Stimulated activated naive B cell treated with anti-CD40 and anti-IgM and Interleukin-4, amounts not matched to agents 10 μg/mL and 1 μg/mL and 100 μg/mL, for 72 hours (primary cell): Measurements from ENCODE around the gene KLRC4.
A peak's percentile ranks its signal among the peaks of the same experiment; 100 is the strongest.
"Not testable (repeated sequence)": the region's sequence is repeated elsewhere in the genome, so short reads cannot be mapped to it uniquely, and the experiment has no call there.

ENCODE experiments used
- ATAC-seq, 2 donors: fragments of 150-1000 bp; cut with Tn5 transposase; replicated peaks; 2 replicates each; pipeline ENCODE4 v1.10.0; 2021; ENCODE audit warnings: moderate library complexity in 1 of 2
- DNase-seq: peaks from one replicate; pipeline ENCODE4 v3.0.0; 2021
- H3K27ac Mint-ChIP-seq: one replicate; pipeline ENCODE4 v1.8.0; 2022; ENCODE audit warnings: mild to moderate bottlenecking, mixed read lengths
- H3K27me3 Mint-ChIP-seq, 2 donors: one replicate each; pipeline ENCODE4 v1.8.0; 2022; ENCODE audit warnings: mixed read lengths in 2 of 2
- H3K36me3 Mint-ChIP-seq, 2 donors: one replicate each; pipeline ENCODE4 v1.8.0; 2022; ENCODE audit warnings: mixed read lengths in 2 of 2, mild to moderate bottlenecking in 1 of 2
- H3K4me1 Mint-ChIP-seq, 2 donors: one replicate each; pipeline ENCODE4 v1.8.0; 2022; ENCODE audit warnings: mixed read lengths in 2 of 2, mild to moderate bottlenecking in 1 of 2
- H3K4me3 Mint-ChIP-seq, 2 donors: one replicate each; pipeline ENCODE4 v1.8.0; 2022; ENCODE audit warnings: mild to moderate bottlenecking in 2 of 2, mixed read lengths in 2 of 2, moderate library complexity in 1 of 2
- H3K9me3 Mint-ChIP-seq, 2 donors: one replicate each; pipeline ENCODE4 v1.8.0; 2022; ENCODE audit warnings: mixed read lengths in 2 of 2, mild to moderate bottlenecking in 1 of 2

KLRC4 gene

DNA sequence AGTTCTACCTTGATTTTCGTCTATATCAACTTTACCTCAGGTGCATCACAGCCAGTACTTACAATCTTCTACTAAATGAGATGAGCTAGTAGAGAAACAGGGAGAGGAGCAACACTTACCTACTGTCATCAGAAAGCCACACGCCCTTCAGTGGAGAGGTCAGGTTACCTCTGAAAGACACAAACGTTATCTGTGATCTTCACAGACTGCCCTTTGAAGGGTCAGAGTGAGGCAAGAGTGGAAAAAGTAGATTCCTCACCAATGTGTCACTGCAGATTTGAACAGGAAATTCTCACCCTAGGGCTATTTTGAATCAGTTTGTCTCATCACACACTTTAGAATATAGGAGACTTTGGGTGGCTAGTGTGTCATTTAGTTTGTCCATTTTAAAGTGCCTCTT is 12.6 kb upstream of the KLRC4 start:
- H3K36me3 Mint-ChIP-seq, H3K4me3 Mint-ChIP-seq, H3K27ac Mint-ChIP-seq, ATAC-seq, DNase-seq, H3K27me3 Mint-ChIP-seq, H3K9me3 Mint-ChIP-seq, H3K4me1 Mint-ChIP-seq: not testable (repeated sequence)

DNA sequence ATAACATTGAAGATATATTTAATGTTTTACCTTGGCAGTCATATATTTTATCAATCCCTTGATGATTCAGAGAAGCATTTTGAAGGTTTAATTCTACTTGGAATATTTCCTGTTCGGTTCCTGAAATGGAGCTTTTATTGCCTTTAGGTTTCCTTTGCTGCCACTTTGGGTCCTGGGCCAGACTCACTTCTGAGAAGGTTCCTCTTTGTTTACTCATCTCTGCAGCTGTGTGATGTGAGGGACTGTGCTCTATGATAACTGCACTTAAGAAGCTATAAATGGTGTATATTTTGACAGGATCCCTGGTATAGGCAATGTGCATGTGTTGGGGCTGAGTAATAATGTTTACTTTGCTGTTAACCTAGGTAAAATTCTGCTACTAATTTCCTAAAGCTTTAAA is 10.8 kb upstream of the KLRC4 start, which contains the start of gene KLRC3:
Gene KLRC3 (minus strand): TSS at position 262 of the 400 bp plus-strand sequence. CDS start 45 bp downstream, at position 217.
- H3K27ac Mint-ChIP-seq, DNase-seq, H3K9me3 Mint-ChIP-seq, H3K4me3 Mint-ChIP-seq, H3K4me1 Mint-ChIP-seq, H3K36me3 Mint-ChIP-seq, H3K27me3 Mint-ChIP-seq: not testable (repeated sequence)
- peak in 1 of 2 donors; percentile 43 for ATAC-seq

DNA sequence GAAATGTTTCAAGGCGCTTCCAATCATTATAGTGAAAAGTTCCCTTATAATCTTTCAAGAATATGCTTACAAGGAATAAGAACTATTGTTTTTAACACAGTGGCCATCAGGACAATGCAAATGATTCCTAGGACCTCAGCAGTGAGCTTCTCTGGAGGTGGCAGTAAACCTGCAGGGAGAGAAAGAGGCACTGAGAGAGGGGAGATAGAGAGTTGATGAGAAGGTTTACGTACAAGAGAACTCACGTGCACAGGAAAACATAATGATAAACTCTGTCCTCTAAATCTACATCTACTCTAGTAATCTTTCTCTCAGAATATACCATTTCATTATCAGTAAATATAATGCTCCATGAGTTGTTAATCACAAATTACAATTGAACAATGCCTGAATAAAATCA is 715 bp downstream of the KLRC4 start:
- DNase-seq = no peak
- Mint-ChIP-seq H3K4me3 (no peak overlapping the region), H3K27ac (no peak overlapping the region)

DNA sequence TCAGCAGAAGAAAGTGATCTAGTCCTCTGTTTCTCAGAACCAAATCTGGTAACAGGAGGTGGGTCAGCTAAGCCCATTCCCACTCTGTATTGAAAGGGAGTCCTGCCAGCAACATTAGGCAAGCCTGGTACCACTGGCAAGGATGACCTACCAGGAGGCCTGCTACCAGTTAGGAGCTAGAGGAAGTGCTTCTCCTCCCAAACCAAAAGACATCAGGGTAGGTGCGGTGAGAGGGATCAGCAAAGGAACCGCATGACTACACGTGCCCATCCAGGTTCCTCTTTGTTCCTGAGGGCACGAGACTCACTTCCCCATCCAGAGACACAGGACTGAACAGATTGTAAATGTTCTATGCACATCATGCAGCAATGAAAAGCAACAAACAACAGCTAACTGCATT is 2.8 kb downstream of the KLRC4 start:
- DNase-seq = no peak
- H3K4me1 Mint-ChIP-seq = peaks cover 7 to 17% of the 10 kb centered on the region in 2 donors
- no peaks in the 10 kb centered on the region for H3K36me3 Mint-ChIP-seq
- peak; percentile 36 for ATAC-seq
- no peak overlapping the region for H3K4me3 Mint-ChIP-seq
- H3K9me3 Mint-ChIP-seq = no peaks in the 10 kb centered on the region
- H3K27me3 Mint-ChIP-seq = peaks cover 0 to 8% of the 10 kb centered on the region in 2 donors
- no peak overlapping the region for H3K27ac Mint-ChIP-seq

More for the DNA sequence above, 715 bp downstream of the KLRC4 start:
- Mint-ChIP-seq H3K9me3 (no peaks in the 10 kb centered on the region), H3K4me1 (peaks cover 7 to 17% of the 10 kb centered on the region in 2 donors), H3K27me3 (peaks cover 0 to 6% of the 10 kb centered on the region in 2 donors), H3K36me3 (no peaks in the 10 kb centered on the region)
- ATAC-seq = no peak

DNA sequence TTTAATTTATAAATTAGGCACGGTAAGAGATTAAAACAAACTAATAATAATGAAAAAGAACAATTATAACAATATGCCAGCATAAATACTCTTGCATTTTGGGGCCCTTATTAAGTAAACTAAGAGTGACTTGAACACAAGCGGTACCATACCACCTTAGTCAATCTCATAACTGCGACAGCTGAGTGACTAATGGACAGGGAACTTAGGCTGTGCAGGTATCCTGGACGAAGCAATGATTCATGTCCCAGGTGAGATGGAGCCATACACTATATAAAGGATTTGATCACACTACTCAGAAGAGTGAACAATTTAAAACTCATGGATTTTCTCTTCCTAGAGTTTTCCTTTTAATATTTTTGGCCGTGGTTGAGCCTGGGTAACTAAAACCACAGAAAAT is 4.3 kb downstream of the KLRC4 start:
- DNase-seq (no peak), ATAC-seq (no peak)
- H3K4me3 Mint-ChIP-seq = no peak overlapping the region

DNA sequence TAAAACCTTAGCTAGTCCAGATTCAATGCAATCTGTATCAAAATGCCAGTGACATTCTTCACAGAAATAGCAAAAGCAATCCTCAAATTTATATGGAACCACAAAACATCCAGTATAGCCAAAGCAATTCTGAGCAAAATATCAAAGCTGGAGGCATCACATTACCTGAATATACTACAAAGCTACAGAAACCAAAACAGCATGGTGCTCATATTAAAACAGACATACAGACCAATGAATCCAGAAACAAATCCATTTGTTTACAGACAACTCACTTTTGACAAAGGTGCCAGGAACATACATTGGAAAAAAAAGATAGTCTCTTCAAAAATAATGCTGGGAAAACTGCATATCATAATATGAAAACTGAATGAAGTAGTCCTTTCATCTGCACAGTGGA is 4.8 kb downstream of the KLRC4 start:
- ATAC-seq (no peak), DNase-seq (no peak)
- H3K4me1 Mint-ChIP-seq = peaks cover 7 to 22% of the 10 kb centered on the region in 2 donors
- H3K27me3 Mint-ChIP-seq = peaks cover 0 to 19% of the 10 kb centered on the region in 2 donors
- no peak overlapping the region for H3K27ac Mint-ChIP-seq
- no peaks in the 10 kb centered on the region for H3K36me3 Mint-ChIP-seq
- H3K4me3 Mint-ChIP-seq = no peak overlapping the region
- H3K9me3 Mint-ChIP-seq = no peaks in the 10 kb centered on the region

More for the DNA sequence above, 4.3 kb downstream of the KLRC4 start:
- Mint-ChIP-seq H3K36me3 (no peaks in the 10 kb centered on the region), H3K4me1 (peaks cover 7 to 19% of the 10 kb centered on the region in 2 donors), H3K27me3 (peaks cover 0 to 16% of the 10 kb centered on the region in 2 donors), H3K27ac (no peak overlapping the region), H3K9me3 (no peaks in the 10 kb centered on the region)

DNA sequence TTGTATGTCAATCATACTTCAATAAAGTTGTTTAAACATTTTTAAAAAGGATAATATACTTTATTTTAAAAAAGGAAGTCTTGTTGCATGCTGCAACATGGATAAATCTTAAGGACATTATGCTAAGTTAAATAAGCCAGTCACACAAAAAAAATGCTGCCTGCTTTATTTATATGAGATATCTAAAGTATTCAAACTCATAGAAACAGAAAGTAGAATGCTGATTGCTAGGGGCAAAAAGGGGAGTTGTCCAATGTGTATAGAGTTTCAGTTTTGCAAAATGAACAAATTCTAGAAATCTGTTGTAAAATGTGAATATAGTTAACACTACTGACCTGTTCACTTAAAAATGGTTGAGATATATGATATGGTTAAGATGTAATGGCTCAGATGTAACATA is 8.7 kb downstream of the KLRC4 start:
- no peak for DNase-seq
- Mint-ChIP-seq H3K27me3 (peaks cover 4 to 24% of the 10 kb centered on the region in 2 donors), H3K4me1 (peaks cover under 1 to 14% of the 10 kb centered on the region in 2 donors), H3K4me3 (no peak overlapping the region), H3K27ac (no peak overlapping the region), H3K9me3 (peaks cover 0 to 2% of the 10 kb centered on the region in 2 donors), H3K36me3 (peaks cover 0 to 1% of the 10 kb centered on the region in 2 donors)
- no peak for ATAC-seq

DNA sequence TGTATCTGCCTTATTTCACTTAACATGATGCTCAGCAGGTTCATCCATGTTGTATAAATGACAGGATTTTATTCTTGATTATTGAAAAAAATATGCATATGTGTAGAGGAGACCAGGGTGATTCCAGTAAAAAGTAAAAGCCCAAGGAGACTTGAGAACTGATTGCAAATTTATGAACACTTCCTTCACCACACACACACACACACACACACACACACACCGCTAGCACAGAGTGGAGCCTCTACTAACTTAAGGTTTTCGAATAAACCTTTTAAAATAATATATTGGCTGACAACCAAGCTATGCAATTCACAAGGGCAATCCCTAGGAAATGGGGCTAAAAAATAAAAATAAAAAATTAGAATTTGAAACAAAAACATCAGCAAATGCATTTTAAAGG is 11.4 kb downstream of the KLRC4 start:
- Mint-ChIP-seq H3K9me3 (peaks cover 0 to 2% of the 10 kb centered on the region in 2 donors), H3K36me3 (peaks cover 0 to 1% of the 10 kb centered on the region in 2 donors), H3K27me3 (peaks cover 4 to 24% of the 10 kb centered on the region in 2 donors), H3K4me3 (no peak overlapping the region), H3K4me1 (peaks cover 13 to 40% of the 10 kb centered on the region in 2 donors), H3K27ac (no peak overlapping the region)
- ATAC-seq (no peak), DNase-seq (no peak)

DNA sequence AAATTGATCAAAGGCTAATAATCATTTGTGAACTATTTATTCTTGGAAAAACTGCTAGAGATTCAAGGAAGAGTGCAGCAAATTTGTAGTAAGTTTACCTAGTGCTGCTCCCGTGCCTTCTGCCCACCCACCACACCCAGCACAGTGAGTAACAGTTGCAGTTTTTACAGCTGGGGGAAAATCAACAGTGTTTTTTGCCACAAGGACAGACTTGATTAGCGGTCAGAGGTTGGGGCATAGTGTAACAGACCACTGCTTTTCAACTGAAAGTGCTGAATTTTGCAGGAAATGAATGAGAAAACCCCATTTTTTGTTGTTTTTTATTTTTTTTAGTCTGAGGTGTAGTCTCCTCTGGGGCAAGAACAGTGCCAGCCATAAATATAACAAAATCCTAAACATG is 12.3 kb downstream of the KLRC4 start:
- no peak overlapping the region for H3K4me3 Mint-ChIP-seq
- peaks cover 0 to 2% of the 10 kb centered on the region in 2 donors for H3K9me3 Mint-ChIP-seq
- DNase-seq (no peak), ATAC-seq (no peak)
- peaks cover 4 to 21% of the 10 kb centered on the region in 2 donors for H3K27me3 Mint-ChIP-seq
- peaks cover 13 to 45% of the 10 kb centered on the region in 2 donors for H3K4me1 Mint-ChIP-seq
- peaks cover 0 to 1% of the 10 kb centered on the region in 2 donors for H3K36me3 Mint-ChIP-seq
- no peak overlapping the region for H3K27ac Mint-ChIP-seq

DNA sequence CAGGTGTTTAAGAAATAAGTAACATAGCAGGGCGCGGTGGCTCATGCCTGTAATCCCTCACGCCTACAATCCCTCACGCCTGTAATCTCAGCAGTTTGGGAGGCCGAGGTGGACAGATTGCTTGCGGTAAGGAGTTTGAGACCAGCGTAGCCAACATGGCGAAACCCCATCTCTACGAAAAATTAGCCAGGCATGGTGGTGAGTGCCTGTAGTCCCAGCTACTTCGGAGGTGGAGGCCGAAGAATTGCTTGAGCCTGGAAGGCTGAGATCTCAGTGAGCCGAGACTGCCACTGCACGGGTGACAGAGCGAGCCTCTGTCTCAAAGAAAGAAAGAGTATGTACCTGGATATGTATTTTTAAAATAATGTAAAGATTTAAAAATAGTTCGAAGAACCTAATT is 13.4 kb downstream of the KLRC4 start:
- H3K36me3 Mint-ChIP-seq, H3K4me3 Mint-ChIP-seq, DNase-seq, H3K27ac Mint-ChIP-seq, H3K9me3 Mint-ChIP-seq, ATAC-seq: not testable (repeated sequence)
- H3K27me3 Mint-ChIP-seq = peaks cover 4 to 18% of the 10 kb centered on the region in 2 donors
- H3K4me1 Mint-ChIP-seq = peaks cover 13 to 46% of the 10 kb centered on the region in 2 donors

DNA sequence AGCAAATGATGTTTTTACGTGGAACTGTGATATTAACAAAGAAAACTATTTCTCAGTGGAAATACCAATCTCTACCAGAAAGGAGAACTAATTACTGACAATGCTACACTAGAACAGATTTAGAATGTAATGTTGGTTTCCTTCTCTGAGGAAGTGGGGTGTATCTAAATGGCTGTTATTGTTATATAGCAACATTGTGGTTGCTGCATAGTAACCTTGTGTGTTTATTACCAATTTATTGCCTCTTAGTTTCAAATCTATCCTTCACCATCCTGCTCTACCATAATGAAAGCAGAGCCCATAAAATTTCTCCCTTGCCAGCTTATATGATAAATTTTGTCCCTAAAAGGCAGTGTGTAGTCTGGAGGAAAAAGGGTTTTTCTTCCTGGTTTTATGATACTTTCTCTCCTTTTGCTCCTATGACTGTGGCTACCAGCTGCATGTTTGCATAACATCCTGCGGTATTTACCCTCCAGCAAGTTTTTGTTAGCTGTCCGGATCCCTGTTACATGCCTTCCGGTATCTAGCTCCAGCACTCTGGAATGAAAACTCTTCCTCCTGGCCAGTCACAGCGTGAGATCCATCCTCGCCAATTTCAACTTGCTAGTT is 14.1 kb downstream of the KLRC4 start:
- Mint-ChIP-seq H3K27me3 (peaks cover 4 to 14% of the 10 kb centered on the region in 2 donors), H3K4me1 (peaks cover 13 to 45% of the 10 kb centered on the region in 2 donors), H3K36me3 (peaks cover 0 to 1% of the 10 kb centered on the region in 2 donors), H3K9me3 (peaks cover 0 to 2% of the 10 kb centered on the region in 2 donors), H3K4me3 (peak overlapping the region; percentile 7 to 75), H3K27ac (peak overlapping the region; percentile 82)
- ATAC-seq (peak; percentile 93 to 94), DNase-seq (no peak)

DNA sequence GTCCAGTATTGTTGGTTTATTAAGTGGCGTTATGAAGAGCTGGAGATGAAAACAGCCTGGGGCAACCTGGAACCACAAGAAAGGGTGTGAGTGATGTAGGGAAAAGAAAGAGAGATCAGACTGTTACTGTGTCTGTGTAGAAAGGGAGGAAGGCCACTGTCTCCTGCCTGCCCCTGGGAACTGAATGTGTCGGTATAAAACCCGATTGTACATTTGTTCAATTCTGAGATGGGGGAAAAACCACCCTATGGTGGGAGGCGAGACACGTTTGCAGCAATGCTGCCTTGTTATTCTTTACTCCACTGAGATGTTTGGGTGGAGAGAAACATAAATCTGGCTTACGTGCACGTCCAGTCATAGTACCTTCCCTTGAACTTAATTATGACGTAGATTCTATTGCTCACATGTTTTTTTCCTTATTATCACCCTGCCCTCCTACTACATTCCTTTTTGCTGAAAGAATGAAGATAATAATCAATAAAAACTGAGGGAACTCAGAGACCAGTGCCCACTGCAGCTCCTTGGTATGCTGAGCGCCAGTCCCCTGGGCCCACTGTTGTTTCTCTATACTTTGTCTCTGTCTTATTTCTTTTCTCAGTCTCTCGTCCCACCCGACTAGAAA is 14.9 kb downstream of the KLRC4 start:
- not testable (repeated sequence) for ATAC-seq, H3K9me3 Mint-ChIP-seq, DNase-seq

DNA sequence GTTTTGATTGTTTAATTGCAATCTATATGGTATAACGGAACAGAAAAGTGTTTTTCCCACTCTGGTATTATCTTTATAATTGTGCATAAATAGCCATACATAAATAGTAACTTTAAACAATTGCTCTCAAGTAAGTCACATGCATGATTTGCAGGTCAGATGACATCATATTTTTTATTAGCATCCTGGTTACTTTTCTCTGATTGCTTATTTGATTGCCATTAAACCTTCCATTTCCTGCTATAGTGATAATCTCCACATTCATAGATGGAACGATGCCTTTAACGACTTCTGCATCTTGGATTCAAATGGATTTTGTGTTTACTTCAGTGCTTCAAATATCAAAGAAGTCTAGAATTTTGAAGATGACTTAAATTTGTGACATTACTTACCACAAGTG is 16.3 kb downstream of the KLRC4 start:
- no peak overlapping the region for H3K4me3 Mint-ChIP-seq
- ATAC-seq (no peak), DNase-seq (no peak)
- H3K9me3 Mint-ChIP-seq = no peaks in the 10 kb centered on the region
- H3K4me1 Mint-ChIP-seq = peaks cover 13 to 49% of the 10 kb centered on the region in 2 donors
- peaks cover 0 to 4% of the 10 kb centered on the region in 2 donors for H3K27me3 Mint-ChIP-seq
- H3K36me3 Mint-ChIP-seq = no peaks in the 10 kb centered on the region
- no peak overlapping the region for H3K27ac Mint-ChIP-seq

More for the DNA sequence above, 14.9 kb downstream of the KLRC4 start:
- H3K4me1 Mint-ChIP-seq = peaks cover 13 to 48% of the 10 kb centered on the region in 2 donors
- not testable (repeated sequence) for H3K36me3 Mint-ChIP-seq, H3K27me3 Mint-ChIP-seq
- H3K4me3 Mint-ChIP-seq = peak overlapping the region in 1 of 2 donors; percentile 43
- H3K27ac Mint-ChIP-seq = peak overlapping the region; percentile 74

DNA sequence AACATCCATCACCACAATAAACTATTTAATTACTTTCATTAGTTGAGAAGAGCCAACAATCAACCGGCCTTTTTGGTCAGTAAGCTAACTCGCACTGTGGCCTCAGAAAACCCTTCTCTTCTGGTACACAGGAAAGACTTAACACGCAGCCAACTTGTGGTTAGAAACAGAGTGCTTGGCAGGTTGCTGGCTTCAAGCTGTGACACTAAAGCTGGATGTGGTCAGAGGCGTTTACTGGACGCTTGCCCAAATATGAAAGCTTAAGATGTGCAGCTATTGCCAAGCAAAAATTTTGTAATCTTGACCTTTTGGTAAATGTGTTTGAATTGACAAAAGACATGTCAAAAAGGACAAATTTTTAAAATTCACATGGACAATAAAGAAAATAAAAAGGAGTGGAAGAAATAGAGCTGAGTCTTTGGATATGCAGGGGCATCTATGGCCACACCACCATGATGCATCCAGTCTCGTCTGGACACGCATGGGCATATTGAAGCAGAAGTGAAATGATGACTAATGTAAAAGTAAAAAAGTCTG is 17.1 kb downstream of the KLRC4 start:
- Mint-ChIP-seq H3K27ac (peak overlapping the region; percentile 53), H3K4me1 (peaks cover 13 to 43% of the 10 kb centered on the region in 2 donors), H3K4me3 (peak overlapping the region in 1 of 2 donors; percentile 66), H3K27me3 (no peaks in the 10 kb centered on the region), H3K9me3 (no peaks in the 10 kb centered on the region), H3K36me3 (no peaks in the 10 kb centered on the region)
- DNase-seq = no peak
- peak; percentile 60 to 66 for ATAC-seq

DNA sequence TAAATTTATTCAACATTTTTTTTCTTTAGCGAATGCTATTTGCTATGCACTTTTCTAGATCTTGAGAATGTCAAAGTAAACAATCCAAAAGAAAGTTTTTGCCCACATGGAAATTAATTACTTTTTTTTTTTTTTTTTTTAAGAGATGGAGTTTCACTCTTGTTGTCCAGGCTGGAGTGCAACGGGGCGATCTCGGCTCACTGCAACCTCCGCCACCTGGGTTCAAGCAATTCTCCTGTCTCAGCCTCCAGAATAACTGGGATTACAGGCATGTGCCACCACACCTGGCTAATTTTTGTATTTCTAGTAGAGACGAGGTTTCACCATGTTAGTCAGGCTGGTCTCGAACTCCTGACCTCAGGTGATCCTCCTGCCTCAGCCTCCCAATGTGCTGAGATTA is 18.6 kb downstream of the KLRC4 start:
- H3K27ac Mint-ChIP-seq, ATAC-seq, H3K9me3 Mint-ChIP-seq, DNase-seq, H3K4me3 Mint-ChIP-seq, H3K27me3 Mint-ChIP-seq, H3K36me3 Mint-ChIP-seq: not testable (repeated sequence)
- peaks cover 13 to 42% of the 10 kb centered on the region in 2 donors for H3K4me1 Mint-ChIP-seq
